Activated T-helper 17 cell treated with anti-CD3 and anti-CD28 coated beads, Interleukin-2, amount 50 U/mL, for 72 hours (primary cell): ENCODE data around the gene CERS1. TPM values are rescaled to one million over a fixed set of nuclear protein-coding genes. Genes with fewer than 3 reads are reported as not detected.

ENCODE experiments used
- ATAC-seq: fragments of 150-1000 bp; cut with Tn5 transposase; replicated peaks from 2 replicates; pipeline ENCODE4 v1.10.0; 2021; ENCODE audit warnings: mild to moderate bottlenecking, moderate library complexity
- H3K27ac Mint-ChIP-seq: one replicate; pipeline ENCODE4 v1.8.0; 2022; ENCODE audit warnings: mixed read lengths
- H3K27me3 Mint-ChIP-seq: one replicate; pipeline ENCODE4 v1.8.0; 2022; ENCODE audit warnings: mixed read lengths
- H3K36me3 Mint-ChIP-seq: one replicate; pipeline ENCODE4 v1.8.0; 2022; ENCODE audit warnings: low read depth, mild to moderate bottlenecking, mixed read lengths
- H3K4me1 Mint-ChIP-seq: one replicate; pipeline ENCODE4 v1.8.0; 2022; ENCODE audit warnings: mixed read lengths
- H3K4me3 Mint-ChIP-seq: one replicate; pipeline ENCODE4 v1.8.0; 2022; ENCODE audit warnings: mild to moderate bottlenecking, mixed read lengths
- H3K9me3 Mint-ChIP-seq: one replicate; pipeline ENCODE4 v1.8.0; 2022; ENCODE audit warnings: mixed read lengths
- total RNA-seq, 2 donors: library from RNA; stranded (reverse); gene quantifications; one replicate each; pipeline ENCODE4 v1.2.3, GENCODE V29; 2022

The CERS1 gene
- total RNA-seq, 2 donors from 2014 or later = not detected

DNA sequence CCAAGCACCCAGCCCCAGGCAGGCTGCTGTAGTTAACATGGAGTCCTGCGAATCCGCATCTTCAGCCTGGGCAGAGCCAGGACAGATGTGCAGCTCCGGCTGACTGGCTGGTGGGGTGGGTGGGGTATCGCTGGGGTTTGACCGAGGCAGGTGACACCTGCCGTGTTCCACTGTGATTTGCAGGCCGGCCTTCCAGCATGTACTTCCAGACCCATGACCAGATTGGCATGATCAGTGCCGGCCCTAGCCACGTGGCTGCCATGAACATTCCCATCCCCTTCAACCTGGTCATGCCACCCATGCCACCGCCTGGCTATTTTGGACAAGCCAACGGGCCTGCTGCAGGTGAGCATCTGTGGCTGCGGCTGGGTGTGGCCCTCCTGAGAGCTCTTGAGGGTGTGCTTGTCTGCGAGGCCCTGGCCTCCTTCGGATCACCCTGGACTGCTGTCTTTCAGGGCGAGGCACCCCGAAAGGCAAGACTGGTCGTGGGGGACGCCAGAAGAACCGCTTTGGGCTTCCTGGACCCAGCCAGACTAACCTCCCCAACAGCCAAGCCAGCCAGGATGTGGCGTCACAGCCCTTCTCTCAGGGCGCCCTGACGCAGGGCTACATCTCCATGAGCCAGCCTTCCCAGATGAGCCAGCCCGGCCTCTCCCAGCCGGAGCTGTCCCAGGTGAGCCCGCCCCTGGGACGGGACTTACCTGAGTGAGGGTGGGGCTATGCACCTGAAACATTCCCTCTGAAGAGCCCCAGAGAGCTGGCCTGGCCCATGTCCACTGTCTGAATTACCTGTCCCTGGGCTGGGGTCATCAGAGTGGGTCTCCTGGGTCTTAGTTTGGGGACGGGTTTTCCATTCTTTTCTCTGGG is 30.6 kb downstream of the CERS1 start:
- Mint-ChIP-seq H3K4me1 (no peaks in the 10 kb centered on the region), H3K27ac (no peak overlapping the region), H3K4me3 (no peak overlapping the region), H3K36me3 (peaks cover 81% of the 10 kb centered on the region), H3K9me3 (no peaks in the 10 kb centered on the region), H3K27me3 (no peaks in the 10 kb centered on the region)
- ATAC-seq = no peak

DNA sequence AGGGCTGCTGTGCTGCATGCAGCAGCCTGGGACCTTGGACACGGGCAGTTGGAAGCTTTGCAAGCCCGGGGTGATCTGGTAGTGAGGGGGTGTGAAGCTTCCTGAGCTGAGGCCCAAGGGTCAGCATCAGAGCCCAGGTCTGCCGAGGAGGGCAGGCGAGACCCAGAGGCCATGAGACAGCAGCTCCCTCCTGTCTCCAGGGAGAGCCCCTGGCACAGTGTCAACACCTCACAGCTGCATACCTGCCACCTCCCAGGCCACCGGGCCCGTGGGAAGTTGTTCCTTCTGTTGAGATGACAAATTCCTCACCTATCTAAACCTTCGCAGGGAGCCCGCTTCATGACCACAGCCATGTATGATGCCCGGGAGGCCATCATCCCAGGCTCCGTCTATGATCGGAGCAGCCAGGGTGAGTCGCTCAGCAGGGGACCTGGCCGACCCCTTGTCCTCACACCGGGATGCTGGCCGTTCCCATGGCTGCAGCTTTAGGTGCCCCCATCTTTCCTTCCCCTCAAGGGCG is 32.1 kb downstream of the CERS1 start:
- H3K9me3 Mint-ChIP-seq = no peaks in the 10 kb centered on the region
- H3K27ac Mint-ChIP-seq = no peak overlapping the region
- no peak for ATAC-seq
- peaks cover 93% of the 10 kb centered on the region for H3K36me3 Mint-ChIP-seq
- H3K4me1 Mint-ChIP-seq = no peaks in the 10 kb centered on the region
- H3K27me3 Mint-ChIP-seq = no peaks in the 10 kb centered on the region
- H3K4me3 Mint-ChIP-seq = no peak overlapping the region

DNA sequence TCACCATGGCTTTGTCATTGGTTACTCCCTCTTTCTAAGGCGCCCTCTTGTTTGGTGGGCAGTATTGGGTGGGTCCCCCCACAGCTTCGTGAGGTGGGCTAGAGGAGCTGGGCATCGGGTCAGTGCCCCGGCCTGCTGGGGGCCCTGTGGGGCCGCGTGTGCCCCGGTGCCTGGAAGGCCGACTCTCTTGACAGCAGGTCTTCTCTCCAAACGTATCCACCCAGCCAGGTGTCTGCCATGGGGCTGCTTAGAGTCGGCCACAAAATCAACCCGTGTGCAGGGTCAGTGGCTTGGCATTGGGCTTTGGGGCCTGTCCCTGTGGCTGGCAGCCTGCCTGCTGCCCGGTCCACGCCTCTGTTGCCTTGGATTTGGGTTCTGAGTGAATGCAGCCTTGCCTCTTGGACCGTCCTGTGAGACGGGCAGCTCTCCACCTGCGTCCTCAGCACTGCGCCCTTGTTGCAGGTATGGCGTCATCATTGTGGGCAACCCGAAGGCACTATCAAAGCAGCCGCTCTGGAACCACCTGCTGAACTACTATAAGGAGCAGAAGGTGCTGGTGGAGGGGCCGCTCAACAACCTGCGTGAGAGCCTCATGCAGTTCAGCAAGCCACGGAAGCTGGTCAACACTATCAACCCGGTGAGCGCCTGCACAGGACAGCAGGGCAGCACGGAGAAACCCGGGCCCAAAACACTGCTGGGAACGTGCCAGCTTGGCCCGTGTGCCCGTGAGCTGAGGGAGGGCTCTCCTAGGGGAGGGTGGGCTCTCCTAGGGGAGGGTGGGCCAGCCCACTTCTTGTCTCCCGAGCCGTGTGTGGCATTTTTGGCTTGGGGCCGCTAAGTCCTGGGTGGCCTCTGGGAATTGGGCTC is 32.7 kb downstream of the CERS1 start:
- no peaks in the 10 kb centered on the region for H3K27me3 Mint-ChIP-seq
- ATAC-seq = no peak
- H3K36me3 Mint-ChIP-seq = peaks cover 97% of the 10 kb centered on the region
- no peak overlapping the region for H3K4me3 Mint-ChIP-seq
- H3K27ac Mint-ChIP-seq = no peak overlapping the region
- H3K9me3 Mint-ChIP-seq = no peaks in the 10 kb centered on the region
- H3K4me1 Mint-ChIP-seq = no peaks in the 10 kb centered on the region

DNA sequence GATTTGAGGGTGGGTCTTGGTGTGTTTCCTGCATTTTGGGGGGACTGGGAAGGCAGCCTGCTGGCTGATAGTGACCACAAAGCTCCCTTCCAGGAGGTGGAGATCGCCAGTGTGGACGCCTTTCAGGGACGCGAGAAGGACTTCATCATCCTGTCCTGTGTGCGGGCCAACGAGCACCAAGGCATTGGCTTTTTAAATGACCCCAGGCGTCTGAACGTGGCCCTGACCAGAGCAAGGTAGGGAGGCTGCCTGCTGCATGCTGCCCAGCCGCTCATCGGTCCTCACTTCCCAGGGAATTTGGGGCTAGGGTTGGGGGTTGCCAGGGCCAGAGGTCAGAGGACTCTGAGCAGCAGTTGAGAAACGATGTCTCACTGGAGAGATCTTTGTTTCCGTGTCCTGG is 34.0 kb downstream of the CERS1 start:
- H3K36me3 Mint-ChIP-seq = peaks cover 97% of the 10 kb centered on the region
- H3K4me3 Mint-ChIP-seq = no peak overlapping the region
- no peaks in the 10 kb centered on the region for H3K27me3 Mint-ChIP-seq
- H3K27ac Mint-ChIP-seq = no peak overlapping the region
- no peaks in the 10 kb centered on the region for H3K4me1 Mint-ChIP-seq
- no peaks in the 10 kb centered on the region for H3K9me3 Mint-ChIP-seq
- no peak for ATAC-seq

DNA sequence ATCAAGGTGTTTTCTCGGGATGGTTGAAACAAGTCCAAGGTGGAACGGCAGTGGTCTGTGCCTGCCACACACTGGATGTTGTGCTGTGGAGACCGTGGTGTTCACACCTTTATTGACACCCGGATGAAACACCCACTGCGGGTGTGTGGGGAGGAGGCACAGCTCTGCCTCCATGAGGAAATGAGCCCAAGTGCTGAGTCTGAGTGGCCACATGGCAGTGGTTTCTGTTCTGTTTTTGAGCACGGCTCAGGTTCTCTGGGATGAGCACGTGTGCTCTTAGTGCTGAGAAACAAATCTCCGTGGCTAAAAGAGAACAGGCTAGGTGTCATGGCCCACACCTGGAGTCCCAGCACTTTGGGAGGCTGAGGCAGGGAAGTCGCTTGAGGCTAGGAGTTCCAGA is 34.7 kb downstream of the CERS1 start:
- ATAC-seq = no peak
- H3K36me3 Mint-ChIP-seq = peaks cover 97% of the 10 kb centered on the region
- no peaks in the 10 kb centered on the region for H3K9me3 Mint-ChIP-seq
- H3K27me3 Mint-ChIP-seq = no peaks in the 10 kb centered on the region
- H3K4me1 Mint-ChIP-seq = no peaks in the 10 kb centered on the region
- no peak overlapping the region for H3K27ac Mint-ChIP-seq
- no peak overlapping the region for H3K4me3 Mint-ChIP-seq

DNA sequence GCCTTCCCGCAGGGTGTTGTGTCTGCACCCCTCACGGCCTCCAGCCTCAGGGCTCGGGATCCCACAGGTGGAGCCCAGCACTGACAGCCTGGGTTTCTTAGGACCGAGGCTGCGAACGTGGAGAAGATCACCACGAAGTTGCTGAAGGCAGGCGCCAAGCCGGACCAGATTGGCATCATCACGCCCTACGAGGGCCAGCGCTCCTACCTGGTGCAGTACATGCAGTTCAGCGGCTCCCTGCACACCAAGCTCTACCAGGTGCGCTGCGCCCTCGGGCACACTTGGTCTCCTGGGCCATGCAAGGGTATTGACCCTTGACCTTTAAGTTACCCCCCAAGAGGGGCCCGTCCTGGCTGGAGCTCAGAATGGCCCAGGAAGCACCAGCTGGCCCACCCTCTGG is 35.2 kb downstream of the CERS1 start:
- Mint-ChIP-seq H3K36me3 (peaks cover 97% of the 10 kb centered on the region), H3K9me3 (no peaks in the 10 kb centered on the region), H3K27me3 (no peaks in the 10 kb centered on the region), H3K4me3 (no peak overlapping the region), H3K4me1 (no peaks in the 10 kb centered on the region), H3K27ac (no peak overlapping the region)
- ATAC-seq = no peak

DNA sequence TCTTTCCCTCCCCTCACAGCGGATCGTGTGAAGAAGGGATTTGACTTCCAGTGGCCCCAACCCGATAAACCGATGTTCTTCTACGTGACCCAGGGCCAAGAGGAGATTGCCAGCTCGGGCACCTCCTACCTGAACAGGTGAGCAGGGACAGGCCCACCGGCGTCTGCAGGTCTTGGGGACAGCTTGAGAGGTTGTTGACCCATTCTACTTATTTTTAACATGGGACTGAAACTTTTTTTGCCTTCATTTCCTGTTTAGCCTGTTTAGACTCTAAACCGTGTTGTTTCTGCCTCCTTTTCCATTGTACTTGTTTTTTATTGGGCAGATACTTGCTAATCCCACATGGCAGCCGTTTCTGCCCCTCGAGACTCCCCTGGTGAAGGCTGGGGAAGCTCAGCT is 35.7 kb downstream of the CERS1 start:
- Mint-ChIP-seq H3K4me3 (no peak overlapping the region), H3K9me3 (no peaks in the 10 kb centered on the region), H3K4me1 (no peaks in the 10 kb centered on the region), H3K36me3 (peaks cover 97% of the 10 kb centered on the region), H3K27ac (no peak overlapping the region), H3K27me3 (no peaks in the 10 kb centered on the region)
- ATAC-seq = no peak

DNA sequence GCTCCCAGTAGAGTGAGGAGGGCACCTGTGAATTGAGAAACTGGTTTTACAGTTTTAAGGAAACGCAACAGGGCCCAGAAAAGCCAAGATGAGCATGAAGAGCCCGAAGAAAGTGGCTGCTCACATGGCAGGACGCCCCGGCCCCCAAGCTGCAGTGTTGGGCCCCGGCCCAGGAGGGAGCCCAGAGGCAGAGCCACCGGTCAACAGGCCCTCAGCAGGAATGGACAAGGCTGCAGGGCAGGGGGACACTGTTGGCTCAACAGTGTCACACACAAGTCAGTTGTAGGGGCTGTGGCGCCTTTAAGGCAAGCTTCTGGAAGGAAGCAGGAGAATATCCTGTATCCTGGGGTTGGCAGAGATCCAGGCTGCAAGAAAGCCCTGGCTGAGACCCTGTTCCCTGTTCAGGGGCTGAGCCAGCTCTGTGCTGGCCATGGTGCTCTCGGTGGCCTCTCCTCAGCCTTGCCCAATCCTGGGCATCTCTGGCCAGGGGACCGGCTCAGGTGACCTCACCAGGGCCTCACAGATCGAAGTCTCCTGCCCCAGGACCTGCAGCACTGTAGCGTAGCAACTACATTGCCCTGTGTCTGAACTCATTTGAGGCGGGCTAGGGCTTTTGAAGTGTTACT is 36.2 kb downstream of the CERS1 start:
- H3K27ac Mint-ChIP-seq = no peak overlapping the region
- no peaks in the 10 kb centered on the region for H3K9me3 Mint-ChIP-seq
- H3K4me3 Mint-ChIP-seq = no peak overlapping the region
- peaks cover 97% of the 10 kb centered on the region for H3K36me3 Mint-ChIP-seq
- no peak for ATAC-seq
- no peaks in the 10 kb centered on the region for H3K27me3 Mint-ChIP-seq
- H3K4me1 Mint-ChIP-seq = no peaks in the 10 kb centered on the region

DNA sequence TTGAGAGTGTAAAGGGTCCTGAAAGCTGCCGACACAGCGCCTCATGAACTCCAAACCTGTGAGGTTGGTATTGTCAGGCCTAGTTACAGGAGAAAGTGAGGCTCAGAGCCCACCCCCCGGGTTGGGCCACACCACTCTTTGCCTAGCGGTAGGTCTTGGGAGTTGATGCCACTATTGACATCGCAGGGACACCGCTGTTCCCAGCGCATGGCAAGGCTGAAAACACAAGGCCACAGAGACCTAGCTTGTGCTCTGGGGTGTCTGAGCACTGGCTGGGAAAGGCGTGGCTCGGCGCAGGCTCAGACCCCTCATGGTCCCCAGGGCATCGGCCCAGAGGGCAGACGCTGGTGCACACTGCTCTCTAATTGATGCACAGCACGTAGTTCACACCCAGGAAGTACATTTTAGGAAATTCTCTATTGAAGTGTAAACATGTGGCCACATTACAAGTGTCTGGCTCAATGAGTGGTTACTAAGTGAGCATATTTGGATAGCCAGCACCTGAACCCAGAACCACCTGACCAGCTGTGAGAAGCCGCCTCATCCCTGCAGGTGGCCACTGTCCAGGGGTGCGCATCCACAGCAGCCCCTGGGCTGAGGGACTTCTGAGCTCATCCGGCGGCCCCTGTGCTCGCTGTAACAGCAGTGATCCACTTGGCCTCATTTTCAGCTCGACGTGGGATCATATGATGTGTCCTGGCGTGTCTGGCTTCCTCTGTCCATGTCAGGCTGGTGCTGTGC is 36.9 kb downstream of the CERS1 start:
- Mint-ChIP-seq H3K4me3 (no peak overlapping the region), H3K9me3 (no peaks in the 10 kb centered on the region), H3K36me3 (peaks cover 97% of the 10 kb centered on the region), H3K4me1 (no peaks in the 10 kb centered on the region), H3K27ac (no peak overlapping the region), H3K27me3 (no peaks in the 10 kb centered on the region)
- ATAC-seq = no peak

DNA sequence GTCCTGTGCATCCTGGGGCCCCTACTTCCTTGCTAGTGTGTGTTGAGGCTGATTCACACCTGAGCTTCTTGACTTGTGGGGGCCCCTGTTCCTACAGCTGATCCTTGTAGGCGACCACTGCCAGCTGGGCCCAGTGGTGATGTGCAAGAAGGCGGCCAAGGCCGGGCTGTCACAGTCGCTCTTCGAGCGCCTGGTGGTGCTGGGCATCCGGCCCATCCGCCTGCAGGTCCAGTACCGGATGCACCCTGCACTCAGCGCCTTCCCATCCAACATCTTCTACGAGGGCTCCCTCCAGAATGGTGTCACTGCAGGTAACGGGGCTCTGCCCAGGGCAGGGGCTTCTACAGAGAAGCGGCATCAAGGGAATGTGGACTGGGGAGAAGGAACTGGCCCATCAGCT is 38.7 kb downstream of the CERS1 start:
- H3K4me3 Mint-ChIP-seq = no peak overlapping the region
- H3K36me3 Mint-ChIP-seq = peaks cover 97% of the 10 kb centered on the region
- no peaks in the 10 kb centered on the region for H3K9me3 Mint-ChIP-seq

DNA sequence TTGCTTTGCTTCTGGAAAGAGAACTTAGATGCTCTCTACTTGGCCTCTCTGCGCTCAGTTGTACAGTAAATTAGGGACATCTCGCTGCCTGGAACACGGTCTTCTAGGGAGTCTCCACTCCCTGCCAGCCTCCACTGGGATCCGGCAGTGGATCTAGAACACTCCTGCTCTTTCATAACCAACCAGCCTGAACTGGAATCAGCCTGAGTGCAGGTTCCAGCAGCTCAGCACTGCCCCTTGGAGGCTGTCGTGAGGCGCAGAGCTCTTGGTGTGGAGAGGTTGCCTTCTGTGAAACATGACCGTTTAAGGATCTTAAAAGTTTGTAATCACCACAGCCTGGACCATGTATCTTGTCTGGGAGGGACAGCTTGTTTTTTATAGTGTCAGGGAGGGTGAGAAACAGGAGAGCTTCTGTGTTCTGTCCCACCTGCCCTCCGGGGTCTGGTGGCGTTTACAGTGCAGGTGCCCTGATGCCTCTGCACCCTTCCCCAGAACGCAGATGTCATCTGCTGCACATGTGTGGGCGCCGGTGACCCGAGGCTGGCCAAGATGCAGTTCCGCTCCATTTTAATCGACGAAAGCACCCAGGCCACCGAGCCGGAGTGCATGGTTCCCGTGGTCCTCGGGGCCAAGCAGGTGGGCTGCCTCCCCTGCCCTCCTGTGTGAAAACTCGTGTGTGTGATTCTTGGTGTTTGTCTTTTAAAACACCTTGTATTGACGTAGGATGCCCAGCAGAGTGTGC is 39.4 kb downstream of the CERS1 start:
- Mint-ChIP-seq H3K4me1 (no peaks in the 10 kb centered on the region), H3K9me3 (no peaks in the 10 kb centered on the region), H3K27ac (no peak overlapping the region), H3K27me3 (no peaks in the 10 kb centered on the region), H3K4me3 (no peak overlapping the region), H3K36me3 (peaks cover 97% of the 10 kb centered on the region)
- no peak for ATAC-seq

More for the DNA sequence above, 38.7 kb downstream of the CERS1 start:
- Mint-ChIP-seq H3K27me3 (no peaks in the 10 kb centered on the region), H3K4me1 (no peaks in the 10 kb centered on the region), H3K27ac (no peak overlapping the region)
- ATAC-seq = no peak

DNA sequence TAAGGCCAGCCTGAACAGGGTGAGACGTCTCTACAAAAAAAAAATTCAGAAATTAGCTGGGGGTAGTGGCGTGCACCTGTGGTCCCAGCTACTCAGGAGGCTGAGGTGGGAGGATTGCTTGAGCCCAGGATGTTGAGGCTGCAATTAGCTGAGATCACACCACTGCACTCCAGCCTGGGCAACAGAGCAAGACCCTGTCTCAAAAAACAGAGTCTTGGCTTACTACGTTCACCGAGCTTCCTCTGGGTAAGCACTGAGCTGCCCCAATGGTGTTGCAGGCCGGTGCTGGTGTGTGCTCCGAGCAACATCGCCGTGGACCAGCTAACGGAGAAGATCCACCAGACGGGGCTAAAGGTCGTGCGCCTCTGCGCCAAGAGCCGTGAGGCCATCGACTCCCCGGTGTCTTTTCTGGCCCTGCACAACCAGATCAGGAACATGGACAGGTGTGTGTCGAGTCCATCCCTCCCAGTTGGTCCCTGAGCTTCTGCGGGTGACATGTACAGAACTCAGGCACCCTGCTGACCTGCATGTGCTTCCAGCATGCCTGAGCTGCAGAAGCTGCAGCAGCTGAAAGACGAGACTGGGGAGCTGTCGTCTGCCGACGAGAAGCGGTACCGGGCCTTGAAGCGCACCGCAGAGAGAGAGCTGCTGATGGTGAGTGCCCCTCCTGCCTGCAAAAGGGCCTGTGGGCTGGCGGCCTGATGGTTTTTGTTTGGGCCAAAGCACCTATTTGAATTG is 40.1 kb downstream of the CERS1 start:
- ATAC-seq = no peak
- Mint-ChIP-seq H3K36me3 (peaks cover 97% of the 10 kb centered on the region), H3K4me1 (no peaks in the 10 kb centered on the region), H3K27me3 (no peaks in the 10 kb centered on the region), H3K9me3 (no peaks in the 10 kb centered on the region), H3K27ac (no peak overlapping the region), H3K4me3 (no peak overlapping the region)

DNA sequence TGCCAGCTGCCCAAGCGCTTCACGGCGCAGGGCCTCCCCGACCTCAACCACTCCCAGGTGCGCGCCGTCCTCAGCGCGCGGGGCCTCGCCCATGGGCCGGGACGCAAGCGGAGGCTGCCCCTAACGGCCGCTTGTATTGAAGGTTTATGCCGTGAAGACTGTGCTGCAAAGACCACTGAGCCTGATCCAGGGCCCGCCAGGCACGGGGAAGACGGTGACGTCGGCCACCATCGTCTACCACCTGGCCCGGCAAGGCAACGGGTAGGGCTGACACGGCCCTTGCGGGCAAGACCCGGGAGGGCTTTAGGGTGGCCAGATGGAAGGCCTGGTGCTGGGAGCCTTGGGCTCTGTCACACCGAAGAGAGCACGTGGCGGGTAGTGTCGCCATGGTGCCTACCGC is 41.0 kb downstream of the CERS1 start:
- no peak overlapping the region for H3K4me3 Mint-ChIP-seq
- no peak for ATAC-seq
- no peaks in the 10 kb centered on the region for H3K27me3 Mint-ChIP-seq
- H3K27ac Mint-ChIP-seq = no peak overlapping the region
- peaks cover 97% of the 10 kb centered on the region for H3K36me3 Mint-ChIP-seq
- no peaks in the 10 kb centered on the region for H3K9me3 Mint-ChIP-seq
- no peaks in the 10 kb centered on the region for H3K4me1 Mint-ChIP-seq
